ENCODE data around the gene PITHD1. TPM values are rescaled to one million over a fixed set of nuclear protein-coding genes. Genes with fewer than 3 reads are reported as not detected.
"Not testable (repeated sequence)": the region's sequence is repeated elsewhere in the genome, so short reads cannot be mapped to it uniquely, and the experiment has no call there.

PITHD1 gene
- total RNA-seq, 1 donor from 2014 or later, result 43.8 TPM

- ATAC-seq (ENCODE audit: poor library complexity) (peak; percentile 59), DNase-seq (no peak)
- intact Hi-C loops (cut with DNase I), result no loop called here
These were observed 9.5 kb upstream of the PITHD1 start for GRCh38 chr1:23768733-23769132.

- DNase-seq (peak; percentile 92), ATAC-seq (ENCODE audit: poor library complexity) (peak; percentile 84)
- intact Hi-C loops (cut with DNase I), result loop anchor here (5.0 kb wide), 1 partner anchor 95 kb away; the partner anchor contains the start of gene FUCA1
These were observed 6.0 kb upstream of the PITHD1 start for GRCh38 chr1:23772049-23772853.

- intact Hi-C loops (cut with DNase I), result loop anchor here (5.0 kb wide), 1 partner anchor 94 kb away; the partner anchor contains the start of gene FUCA1
- ATAC-seq (ENCODE audit: poor library complexity) (no peak), DNase-seq (no peak)
These were observed 5.4 kb upstream of the PITHD1 start for GRCh38 chr1:23772854-23773242.

- ATAC-seq (ENCODE audit: poor library complexity) (no peak), DNase-seq (no peak)
- intact Hi-C loops (cut with DNase I), result loop anchor here (5.0 kb wide), 1 partner anchor 93 kb away; the partner anchor contains the start of gene FUCA1
These were observed 3.9 kb upstream of the PITHD1 start for GRCh38 chr1:23774174-23774880.

DNA sequence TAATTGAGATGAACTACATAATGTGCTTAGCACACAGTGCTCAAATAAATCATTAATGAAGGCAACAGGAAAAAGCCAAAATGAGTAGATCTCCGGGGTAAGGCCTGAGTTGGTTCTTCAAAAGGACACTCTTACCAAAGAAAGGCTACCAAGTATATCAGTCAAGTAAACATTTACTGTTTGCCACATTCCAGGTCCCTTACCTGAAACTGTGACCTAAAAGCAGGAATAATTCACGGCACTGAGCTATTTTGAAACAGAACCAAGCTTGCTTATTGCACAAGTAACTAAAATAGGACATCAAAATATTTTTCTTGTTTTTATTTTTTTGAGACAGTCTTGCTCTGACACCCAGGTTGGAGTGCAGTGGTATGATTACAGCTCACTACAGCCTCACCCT lies 2.0 kb upstream of the PITHD1 start:
- DNase-seq, result no peak
- intact Hi-C loops (cut with DNase I), result no loop called here
- ATAC-seq (ENCODE audit: poor library complexity), result no peak

- no peak for DNase-seq
- intact Hi-C loops (cut with DNase I), result no loop called here
- no peak for ATAC-seq (ENCODE audit: poor library complexity)
These were observed 1.7 kb downstream of the PITHD1 start for GRCh38 chr1:23779826-23780371.

DNA sequence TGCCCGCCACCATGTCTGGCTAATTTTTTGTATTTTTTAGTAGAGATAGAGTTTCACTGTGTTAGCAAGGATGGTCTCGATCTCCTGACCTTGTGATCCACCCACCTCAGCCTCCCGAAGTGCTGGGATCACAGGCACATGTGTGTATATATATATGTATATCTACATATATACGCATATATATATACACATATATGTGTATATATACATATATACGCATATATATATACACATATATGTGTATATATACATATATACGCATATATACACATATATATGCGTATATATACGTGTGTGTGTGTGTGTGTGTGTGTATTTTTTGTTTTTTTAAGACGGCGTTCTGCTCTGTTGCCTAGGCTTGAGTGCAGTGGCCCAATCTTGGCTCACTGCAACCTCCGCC lies 4.9 kb downstream of the PITHD1 start:
- ATAC-seq (ENCODE audit: poor library complexity); DNase-seq; intact Hi-C loops (cut with DNase I): not testable (repeated sequence)

- no peak for ATAC-seq (ENCODE audit: poor library complexity)
- no peak for DNase-seq
- intact Hi-C loops (cut with DNase I), result no loop called here
These were observed 6.6 kb downstream of the PITHD1 start for GRCh38 chr1:23784846-23785245.

DNA sequence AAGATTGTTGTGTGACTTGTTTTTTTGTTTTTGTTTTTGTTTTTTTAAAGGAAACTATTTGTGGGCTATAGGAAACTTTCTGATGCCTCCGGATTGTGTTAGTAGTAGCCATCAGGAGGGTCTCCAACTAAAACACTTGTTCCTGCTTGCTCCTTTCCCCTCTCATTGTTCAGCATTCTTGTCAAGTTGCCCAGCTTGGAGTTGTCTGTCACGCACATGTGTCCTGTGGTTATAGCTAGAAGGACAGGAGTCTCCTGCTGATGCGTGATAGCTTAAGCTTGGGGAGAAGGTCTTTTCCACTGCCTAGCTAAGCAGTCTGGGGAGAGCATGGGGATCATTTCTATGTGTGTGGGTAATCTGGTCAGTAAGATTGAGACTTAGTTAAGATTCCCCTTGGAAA lies 9.5 kb downstream of the PITHD1 start:
- DNase-seq, result no peak
- no peak for ATAC-seq (ENCODE audit: poor library complexity)
- intact Hi-C loops (cut with DNase I), result no loop called here

DNA sequence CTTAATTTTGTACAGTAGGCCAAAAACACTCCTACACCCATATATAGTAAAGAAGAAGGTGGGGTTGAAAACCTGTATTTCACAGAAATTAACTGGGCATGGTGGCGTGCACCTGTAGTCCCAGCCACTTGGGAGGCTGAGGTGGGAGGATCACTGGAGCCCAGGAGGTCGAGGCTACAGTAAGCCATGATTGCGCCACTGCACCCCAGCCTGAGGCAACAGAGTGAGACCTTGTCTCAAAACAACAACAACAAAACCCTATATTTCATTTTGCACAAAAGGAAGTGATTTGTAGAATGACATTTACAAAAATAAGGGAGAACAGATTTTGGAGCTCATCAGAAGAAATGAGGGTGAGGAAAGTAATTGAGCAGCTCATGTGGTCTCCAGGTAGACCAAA lies 10.5 kb downstream of the PITHD1 start:
- intact Hi-C loops (cut with DNase I), result no loop called here
- DNase-seq (no peak), ATAC-seq (ENCODE audit: poor library complexity) (no peak)

DNA sequence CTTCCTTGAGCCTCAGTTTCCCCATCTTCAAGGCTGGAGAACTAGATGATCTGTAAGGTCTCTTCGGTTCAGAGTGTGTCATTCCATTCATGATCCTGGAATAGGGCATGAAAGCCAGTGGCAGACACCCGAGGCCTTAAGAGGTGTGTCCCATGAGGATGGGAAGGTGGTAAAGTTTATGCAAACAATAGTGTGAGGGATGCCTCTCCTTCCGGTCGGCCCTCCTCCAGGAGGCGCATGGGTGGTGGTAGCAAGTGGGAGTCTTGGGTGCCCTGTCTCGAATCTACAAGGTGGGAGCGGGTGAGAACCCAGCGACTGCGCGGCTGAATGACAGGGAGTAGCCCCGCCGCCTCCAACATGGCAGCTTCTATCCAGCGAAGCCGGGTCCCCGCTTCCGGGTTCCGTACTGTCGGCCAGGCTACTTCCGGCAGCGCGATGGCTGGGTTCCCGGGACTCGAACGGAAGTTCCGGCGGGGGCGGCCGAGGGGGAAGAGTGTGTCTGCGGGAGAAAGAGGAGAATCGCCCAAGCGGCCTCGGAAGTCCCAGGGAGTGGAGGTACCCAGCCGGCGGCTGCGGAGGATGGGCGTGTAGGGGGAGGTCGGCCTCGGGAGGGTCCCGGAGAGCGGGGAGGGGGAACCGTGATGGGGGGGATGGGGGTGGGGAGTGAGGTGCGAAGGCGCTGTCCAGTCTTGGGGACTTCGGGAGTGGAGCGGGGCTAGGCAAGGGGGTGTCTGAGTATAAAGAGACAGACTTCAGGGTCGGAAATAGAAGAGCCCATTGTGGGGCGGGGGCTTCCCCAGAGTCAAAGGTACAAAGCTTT lies 12.7 kb downstream of the PITHD1 start, which contains the start of gene LYPLA2:
Gene LYPLA2, plus strand, starts transcription at position 450 of the 820 bp plus-strand sequence. CDS start 1,538 bp downstream, outside the sequence.
- intact Hi-C loops (cut with DNase I), result no loop called here
- ATAC-seq (ENCODE audit: poor library complexity) (peak; percentile 93), DNase-seq (peak; percentile 97)

GRCh38 chr1:23791516-23792047 lies 13.4 kb downstream of the PITHD1 start:
- peak; percentile 2 for ATAC-seq (ENCODE audit: poor library complexity)
- no peak for DNase-seq

GRCh38 chr1:23792151-23792945 lies 14.1 kb downstream of the PITHD1 start:
- ATAC-seq (ENCODE audit: poor library complexity) (no peak), DNase-seq (no peak)
- intact Hi-C loops (cut with DNase I), result no loop called here

More at GRCh38 chr1:23791516-23792047, 13.4 kb downstream of the PITHD1 start:
- intact Hi-C loops (cut with DNase I), result no loop called here

GRCh38 chr1:23793018-23793781 lies 15.0 kb downstream of the PITHD1 start:
- ATAC-seq (ENCODE audit: poor library complexity), result peak; percentile 12
- no peak for DNase-seq
- intact Hi-C loops (cut with DNase I), result no loop called here

GRCh38 chr1:23793861-23794731 lies 15.9 kb downstream of the PITHD1 start:
- no peak for ATAC-seq (ENCODE audit: poor library complexity)
- no peak for DNase-seq
- intact Hi-C loops (cut with DNase I), result no loop called here

DNA sequence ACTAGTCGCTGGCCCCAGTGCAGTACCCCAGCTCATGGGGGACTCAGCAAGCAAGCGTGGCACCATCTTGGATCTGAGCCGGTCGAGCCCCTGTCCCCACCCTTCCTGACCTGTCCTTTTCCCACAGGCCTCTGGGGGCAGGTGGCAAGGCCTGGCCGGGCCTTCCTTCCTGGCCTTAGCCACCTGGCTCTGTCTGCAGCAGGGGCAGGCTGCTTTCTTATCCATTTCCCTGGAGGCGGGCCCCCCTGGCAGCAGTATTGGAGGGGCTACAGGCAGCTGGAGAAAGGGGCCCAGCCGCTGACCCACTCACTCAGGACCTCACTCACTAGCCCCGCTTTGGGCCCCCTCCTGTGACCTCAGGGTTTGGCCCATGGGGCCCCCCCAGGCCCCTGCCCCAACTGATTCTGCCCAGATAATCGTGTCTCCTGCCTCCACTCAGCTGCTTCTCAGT lies 16.5 kb downstream of the PITHD1 start:
- DNase-seq; ATAC-seq (ENCODE audit: poor library complexity); intact Hi-C loops (cut with DNase I): not testable (repeated sequence)
